Glomerular endothelial cell (primary cell): ENCODE measurements around the gene MT3. TPM values are rescaled to one million over a fixed set of nuclear protein-coding genes. Genes with fewer than 3 reads are reported as not detected.
"Not testable (repeated sequence)": the region's sequence is repeated elsewhere in the genome, so short reads cannot be mapped to it uniquely, and the experiment has no call there.

ENCODE experiments used
- DNase-seq: peaks from one replicate; pipeline ENCODE4 v3.0.0-alpha.2; 2011; ENCODE audit warnings: low read depth, low spot score; ENCODE audit errors: extremely low read depth
- total RNA-seq: library from RNA; depleted of rRNA; stranded (reverse); fragments of >200 nt; gene quantifications from 2 replicates; pipeline ENCODE4 v1.2.3, GENCODE V29; 2015

MT3 gene
- total RNA-seq, 1 donor from 2014 or later: not detected

DNA sequence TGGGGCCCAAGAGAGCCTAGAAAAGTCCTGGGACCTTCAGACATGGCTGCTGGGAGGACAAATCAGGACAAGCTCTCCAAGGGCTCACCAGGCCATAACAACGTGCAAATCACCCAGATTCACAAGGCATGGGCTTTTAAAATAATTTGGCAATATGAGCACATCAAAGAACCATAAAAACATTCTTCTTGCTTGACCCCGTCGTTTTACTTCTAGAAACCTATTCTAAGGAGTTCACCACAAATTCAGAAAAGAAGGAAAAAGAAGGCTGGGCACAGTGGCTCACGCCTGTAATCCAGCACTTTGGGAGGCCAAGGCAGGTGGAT lies 12.1 kb upstream of the MT3 start:
- no peak for DNase-seq

DNA sequence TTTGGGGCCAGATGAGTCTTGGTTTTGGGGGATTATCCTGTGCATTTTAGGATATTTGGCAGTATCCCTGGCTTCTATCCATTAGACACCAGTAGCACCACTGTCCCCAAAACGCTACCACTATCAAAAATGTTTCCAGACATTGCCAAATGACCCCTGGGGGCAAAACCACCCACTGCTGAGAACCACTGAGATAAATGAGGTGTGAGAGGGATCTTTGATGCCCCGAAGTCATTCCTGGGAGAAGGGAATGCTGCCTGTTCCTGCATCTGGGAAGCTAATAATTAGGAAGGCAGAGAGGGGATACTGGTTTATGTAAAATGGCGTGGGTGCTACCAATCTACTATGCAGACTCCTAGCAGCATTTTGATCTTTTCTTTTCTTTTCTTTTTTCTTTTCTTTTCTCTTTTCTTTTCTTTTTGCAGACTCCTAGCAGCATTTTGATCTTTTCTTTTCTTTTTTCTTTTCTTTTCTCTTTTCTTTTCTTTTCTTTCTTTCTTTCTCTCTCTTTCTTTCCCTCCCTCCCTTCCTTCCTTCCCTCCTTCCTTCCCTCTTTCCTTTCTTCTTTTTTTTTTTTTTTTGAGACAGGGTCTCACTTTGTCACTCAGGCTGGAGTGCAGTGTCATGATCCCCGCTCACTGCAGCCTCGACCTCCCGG lies 8.8 kb upstream of the MT3 start:
- no peak for DNase-seq

DNA sequence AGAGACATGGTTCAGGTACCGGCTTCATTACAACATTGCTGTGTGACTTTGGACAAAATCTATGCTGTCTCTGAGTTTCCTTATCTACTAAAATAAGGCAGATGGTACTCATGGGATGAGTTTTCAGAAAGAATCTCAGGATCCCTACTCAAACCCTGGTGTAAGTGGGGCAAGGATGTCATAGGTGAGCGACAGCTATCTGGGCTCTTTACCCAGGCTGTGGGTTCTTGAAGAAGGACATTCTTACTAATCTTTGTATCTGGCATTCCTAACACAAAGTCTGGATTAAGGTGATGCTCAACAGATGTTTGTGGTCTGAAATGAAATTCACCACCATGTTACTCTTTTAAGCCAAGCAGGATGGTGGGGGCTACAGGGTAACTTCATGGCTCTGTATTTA lies 6.4 kb upstream of the MT3 start:
- not testable (repeated sequence) for DNase-seq

DNA sequence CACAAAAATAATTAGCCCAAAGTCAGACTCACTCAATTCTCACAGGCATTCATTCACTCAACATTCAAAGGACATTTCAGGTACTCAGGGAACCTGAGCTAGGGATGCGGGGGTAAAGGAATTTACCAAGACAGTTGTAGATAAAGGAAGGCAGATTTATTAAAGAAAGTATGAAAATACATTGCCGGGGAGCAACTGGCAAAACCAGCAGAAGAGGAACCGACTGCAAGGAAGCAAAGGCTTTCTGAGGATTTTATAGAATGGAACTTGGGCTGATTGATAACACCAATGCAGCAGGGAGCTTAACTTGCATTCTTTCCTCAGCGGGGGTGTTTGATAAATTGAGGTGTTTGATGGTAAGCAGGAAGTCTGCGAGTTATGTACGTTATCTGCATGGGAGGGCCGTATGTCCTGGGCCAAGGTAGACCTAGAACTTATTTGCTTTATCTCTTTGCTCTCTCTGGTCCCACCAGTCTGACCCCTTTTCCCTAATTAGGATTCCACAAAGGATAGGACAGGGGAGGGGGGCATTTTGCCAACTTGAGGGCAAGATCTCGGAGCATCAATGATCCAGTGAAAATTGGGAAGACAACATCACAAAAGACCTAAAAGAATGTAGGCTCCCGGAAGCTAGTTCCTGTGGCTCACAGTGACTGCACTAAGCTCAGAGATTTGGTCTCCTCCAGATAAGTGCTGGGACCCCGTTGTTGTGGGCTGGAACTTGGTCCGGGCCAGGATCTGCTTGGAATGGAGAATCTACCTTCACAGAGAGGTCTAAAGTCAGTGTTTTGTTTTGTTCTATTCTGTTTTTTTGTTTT lies 5.8 kb upstream of the MT3 start:
- DNase-seq: no peak

DNA sequence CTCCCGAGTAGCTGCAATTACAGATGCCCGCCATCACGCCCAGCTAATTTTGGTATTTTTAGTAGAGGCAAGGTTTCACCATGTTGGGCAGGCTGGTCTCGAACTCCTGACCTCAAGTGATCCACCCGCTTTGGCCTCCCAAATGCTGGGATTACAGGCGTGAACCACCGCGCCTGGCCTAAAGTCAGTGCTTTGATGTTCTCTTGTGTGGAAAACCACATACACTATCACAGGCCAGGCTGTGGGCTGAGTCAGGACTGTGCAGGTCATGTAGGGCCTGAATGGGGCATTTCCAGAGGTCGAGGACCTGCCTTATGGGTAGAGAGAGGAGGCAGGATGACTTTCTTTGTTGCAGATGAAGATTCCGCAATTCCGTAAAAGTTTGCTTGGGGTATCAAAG lies 5.1 kb upstream of the MT3 start:
- no peak for DNase-seq

DNA sequence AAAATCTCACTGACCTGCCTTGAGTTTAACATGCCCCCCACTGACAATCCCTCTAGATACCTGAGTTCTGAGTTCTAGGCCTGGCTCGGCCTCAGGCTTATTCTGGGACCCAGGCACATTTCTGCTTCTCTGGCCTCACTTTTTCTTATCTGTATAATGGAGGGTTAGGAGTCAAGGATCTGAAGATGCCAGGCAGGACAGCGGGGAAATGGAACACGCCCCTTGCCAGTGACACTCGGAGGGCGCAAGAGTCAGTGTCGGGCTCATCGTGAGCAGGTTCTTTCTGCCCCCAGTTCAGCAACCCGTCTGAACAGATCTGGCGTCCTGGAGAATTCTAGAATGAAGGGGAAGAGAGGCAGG lies 567 bp upstream of the MT3 start:
- no peak for DNase-seq

DNA sequence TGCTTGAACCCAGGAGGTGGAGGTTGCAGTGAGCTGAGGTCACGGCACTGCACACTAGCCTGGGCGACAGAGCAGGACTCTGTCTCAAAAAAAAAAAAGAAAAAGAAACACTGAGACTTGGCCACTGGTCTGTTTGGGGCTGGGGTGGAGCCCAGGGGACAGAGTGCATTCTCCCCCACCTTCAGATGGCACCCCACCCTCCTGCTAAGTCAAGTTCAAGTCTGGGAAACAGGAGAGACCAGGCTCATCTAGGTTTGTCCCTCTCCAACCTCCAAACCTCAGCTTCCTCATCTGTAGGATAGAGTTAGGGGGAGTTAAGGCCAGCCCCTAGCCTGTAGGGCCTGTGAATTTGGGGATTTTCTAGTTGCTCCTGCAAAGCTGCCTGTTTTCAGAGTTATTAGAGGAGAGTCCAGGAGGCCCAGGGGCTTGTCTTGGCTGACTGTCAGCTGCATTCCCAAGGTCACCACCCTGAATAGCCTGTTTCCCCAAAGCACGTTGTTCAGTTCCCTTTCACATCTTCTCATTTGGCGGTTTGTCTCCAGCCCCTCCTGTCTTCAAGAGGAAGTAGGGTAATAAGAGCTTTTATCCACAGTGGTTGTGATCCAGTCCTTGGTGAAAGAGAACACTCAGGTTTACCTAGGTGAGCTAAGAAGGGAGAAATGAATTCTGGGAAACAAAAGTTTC lies 2.2 kb downstream of the MT3 start:
- DNase-seq: no peak

DNA sequence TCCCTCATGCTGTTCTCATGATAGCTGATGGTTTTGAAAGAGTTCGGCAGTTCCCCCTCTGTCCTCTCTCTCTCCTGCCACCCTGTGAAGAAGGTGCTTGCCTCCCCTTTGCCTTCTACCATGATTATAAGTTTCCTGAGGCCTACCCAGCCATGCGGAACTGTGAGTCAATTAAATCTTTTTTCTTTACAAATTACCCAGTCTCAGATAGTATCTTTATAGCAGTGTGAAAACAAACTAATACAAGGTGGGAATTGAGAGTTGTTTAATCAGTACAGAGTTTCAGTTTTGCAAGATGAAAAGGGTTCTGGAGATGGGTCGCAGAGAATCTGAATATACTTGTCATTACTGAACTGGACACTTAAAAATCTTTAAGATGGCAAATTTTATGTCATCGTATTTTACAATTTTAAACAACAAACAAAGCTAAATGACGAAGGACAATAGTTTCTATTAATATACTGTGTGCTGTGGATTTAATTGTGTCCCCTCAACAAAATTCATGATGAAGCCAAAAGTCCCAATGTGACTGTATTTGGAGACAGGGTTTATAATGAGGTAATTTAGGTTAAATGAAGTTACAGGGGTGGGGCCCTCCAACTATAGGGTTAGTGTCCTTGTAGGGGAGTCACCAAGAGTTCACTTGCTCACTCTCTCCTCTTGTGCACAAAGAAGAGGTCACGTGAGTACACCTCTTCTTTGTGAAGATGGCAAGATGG lies 4.4 kb downstream of the MT3 start:
- DNase-seq: no peak

DNA sequence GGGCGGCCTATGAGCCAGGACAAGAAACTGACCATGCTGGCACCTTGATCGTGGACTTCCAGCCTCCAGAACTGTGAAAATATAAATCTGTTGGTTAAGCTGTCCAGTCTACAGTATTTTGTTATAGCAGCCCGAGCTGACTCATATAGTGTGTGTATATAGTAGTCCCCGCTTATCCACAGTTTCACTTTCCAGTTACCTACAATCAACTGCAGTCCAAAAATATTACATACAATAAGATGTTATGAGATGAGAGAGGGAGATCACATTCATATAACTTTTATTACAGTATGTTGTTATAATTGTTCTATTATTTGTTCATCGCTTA lies 4.9 kb downstream of the MT3 start:
- DNase-seq: no peak

DNA sequence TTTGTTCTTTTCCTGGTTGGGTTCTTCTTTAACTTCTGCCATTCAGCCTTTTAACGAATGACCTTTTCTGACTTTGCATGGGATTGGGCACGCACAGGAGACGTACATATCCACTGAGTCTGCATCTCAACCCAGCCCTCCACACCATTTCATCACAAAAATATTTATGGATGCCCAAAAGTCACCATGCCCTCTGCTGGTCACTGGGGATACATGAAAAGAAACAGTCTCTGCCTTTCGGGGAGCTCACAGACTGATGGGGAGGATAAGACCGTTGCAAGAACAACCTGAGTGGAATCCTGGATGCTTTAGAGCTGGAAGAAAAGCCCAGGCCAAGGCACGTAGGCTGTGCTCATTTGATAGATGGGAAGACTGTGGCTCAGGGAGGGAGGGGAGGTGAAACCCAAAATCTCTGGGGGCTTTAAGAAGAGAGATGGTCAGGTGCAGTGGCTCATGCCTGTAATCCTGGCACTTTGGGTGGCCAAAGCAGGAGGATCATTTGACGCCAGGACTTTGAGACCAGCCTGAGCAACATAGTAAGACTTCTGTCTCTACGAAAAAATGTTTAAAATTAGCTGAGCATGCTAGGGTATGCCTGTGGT lies 11.2 kb downstream of the MT3 start:
- no peak for DNase-seq

DNA sequence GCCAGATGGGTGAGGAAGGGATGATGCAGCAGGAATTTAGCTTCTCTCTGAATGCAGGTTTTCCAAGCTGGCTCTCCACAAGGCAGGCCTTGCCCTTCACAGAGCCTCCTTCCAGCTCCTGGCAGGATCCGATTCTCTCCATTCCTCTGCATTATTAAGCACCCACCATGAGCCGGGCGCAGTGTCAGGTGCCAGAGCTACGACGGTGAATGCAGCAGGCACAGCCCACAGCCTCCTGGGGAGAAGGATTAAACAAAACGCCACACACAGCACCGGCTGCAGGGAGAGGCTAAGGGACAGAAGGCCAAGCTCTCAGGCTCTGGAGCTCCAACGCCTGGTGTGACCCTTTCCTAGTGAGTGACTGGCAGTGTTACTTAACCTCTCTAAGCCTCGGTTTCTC lies 12.0 kb downstream of the MT3 start:
- no peak for DNase-seq

DNA sequence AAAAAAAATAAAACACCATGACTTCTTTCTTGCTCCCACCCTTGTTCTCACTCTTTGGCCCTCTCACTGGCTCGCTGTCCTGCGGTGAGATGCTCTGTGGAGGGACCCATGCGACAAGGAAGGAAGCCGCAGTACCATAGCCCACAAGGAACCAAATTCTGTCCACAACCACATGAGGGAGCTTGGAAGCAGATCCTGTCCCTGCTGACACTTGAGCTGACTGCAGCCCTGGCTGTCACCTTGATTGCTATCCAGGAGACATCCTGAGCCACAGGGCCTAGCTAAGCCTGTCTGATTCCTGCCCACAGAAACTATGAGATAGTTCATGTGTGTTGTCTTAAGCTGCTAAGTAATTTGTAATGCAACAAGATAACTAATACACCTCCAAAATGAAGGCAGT lies 14.3 kb downstream of the MT3 start:
- no peak for DNase-seq

DNA sequence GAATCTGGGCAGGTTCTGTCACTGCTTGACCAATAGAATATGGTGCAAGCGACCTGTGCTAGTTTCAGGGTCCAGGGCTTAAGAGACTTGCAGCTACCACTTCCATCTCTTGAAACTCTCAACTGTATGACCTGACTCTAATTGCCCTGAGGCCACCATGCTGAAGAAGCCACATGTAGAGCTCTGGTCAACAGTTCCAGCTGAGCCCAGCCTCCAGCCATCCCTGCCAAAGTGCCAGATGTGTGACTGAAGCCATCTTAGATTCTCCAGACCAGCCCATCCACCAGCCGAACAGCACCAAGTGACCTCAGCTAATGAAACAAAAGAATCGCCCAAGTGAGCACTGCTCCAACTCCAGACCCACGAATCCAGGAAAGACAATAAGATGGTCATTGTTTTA lies 15.6 kb downstream of the MT3 start:
- DNase-seq: no peak

DNA sequence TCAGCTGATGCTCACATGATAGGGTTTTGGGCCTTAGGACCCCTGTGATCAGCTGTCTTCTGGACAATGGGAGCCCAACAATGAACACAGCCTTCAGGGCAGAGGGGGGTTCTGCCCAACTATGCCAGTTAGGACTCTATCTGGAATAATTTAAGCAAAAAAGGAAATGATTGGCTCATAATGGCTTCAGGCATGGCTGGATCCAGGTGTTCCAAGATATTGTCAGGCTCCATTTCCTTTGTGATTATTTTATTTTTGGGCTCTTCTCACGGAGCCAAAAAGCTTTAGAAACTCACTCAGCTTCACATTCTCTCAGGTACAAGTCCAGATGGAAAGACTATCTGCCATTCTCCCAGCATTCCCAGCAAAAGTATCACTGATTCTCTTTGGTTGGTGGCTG lies 16.1 kb downstream of the MT3 start:
- no peak for DNase-seq

DNA sequence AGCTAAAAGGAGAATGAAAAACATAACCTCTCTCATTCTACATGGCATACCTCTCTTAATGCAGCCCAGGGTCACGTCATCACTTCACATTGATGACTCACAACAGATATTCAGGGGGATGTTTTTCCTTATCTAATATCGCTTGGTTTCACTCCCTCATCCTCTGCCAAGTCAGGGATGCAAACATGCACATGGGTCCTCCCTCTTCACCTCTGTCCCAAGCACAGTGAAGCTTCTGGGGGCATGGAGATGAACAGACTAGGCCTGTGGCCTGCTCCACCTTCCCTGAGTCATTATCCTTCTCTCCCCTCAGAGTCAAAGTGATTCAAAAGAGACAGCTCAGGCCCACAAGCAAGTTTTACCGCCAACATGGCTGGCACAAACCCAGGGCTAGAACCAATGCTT lies 16.7 kb downstream of the MT3 start:
- DNase-seq: no peak

DNA sequence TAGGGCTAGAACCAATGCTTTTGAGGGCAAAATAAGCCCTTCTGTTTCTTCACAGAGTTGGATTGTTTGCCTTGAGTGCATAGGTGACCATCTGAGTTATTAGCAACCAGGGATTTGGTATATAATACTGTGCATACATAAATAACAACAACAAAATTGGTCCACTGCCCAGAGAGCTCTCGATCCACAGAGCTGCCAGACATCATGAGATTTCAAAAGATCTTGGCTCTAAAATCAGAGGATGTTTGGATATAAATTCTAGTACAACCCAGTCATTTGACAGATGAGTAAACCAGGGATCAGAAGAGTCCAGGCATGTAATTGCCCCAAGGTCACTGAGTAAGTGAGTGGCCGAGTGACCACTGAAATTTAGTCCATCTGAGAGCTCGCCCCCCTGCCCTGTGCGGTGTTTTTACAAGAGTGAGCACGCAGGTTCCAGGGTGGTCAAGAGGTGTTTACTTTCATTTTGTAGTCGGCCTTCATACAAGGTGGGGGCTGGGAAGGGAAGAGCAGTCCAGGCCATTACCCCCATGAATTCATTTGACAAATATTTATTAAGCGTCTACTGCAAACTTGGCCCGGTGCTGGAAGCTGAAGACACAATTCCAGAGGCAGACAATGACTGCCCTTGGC lies 17.3 kb downstream of the MT3 start:
- DNase-seq: no peak

DNA sequence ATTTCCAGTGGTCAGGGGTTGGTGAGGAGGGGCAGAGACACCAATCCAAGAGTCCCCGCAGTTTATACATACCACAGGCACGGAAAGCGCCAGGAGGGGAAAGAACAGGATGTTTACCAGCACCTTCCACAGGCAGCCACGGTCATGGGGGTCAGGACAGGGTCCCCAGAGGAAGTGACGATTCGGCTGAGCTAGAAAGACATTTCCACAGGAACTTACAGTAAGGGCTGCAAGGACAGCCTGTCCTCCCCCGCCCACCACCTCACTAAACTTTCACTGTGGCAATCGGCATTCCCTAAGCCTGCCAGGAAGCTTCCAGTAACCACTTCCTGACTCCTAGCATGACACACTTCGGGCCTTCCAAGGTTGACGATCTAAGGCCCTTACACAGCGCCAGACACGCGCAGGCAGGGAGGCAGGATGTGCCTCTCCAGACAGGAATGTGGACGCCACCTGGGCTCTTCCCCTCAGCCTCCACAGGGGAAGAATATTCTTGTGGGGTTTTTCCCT lies 17.8 kb downstream of the MT3 start:
- DNase-seq: peak; percentile 95

DNA sequence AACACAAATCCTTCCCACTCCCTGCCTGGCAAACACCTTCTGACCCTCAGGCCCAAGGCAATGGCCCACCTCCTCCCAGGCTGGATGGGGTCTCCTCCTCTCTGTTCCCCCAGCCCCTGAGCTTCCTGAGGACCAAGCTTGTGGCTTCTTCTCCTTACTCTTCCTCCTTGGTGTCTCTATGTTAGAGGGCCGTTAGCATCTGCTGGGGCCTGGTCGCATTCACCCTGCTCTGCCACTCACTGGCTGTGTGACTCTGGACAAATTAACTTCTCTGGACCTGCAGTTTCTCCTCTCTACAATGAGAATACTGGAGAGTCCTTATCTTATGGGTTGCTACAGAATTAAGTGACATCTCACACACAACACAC lies 18.3 kb downstream of the MT3 start:
- DNase-seq: no peak

DNA sequence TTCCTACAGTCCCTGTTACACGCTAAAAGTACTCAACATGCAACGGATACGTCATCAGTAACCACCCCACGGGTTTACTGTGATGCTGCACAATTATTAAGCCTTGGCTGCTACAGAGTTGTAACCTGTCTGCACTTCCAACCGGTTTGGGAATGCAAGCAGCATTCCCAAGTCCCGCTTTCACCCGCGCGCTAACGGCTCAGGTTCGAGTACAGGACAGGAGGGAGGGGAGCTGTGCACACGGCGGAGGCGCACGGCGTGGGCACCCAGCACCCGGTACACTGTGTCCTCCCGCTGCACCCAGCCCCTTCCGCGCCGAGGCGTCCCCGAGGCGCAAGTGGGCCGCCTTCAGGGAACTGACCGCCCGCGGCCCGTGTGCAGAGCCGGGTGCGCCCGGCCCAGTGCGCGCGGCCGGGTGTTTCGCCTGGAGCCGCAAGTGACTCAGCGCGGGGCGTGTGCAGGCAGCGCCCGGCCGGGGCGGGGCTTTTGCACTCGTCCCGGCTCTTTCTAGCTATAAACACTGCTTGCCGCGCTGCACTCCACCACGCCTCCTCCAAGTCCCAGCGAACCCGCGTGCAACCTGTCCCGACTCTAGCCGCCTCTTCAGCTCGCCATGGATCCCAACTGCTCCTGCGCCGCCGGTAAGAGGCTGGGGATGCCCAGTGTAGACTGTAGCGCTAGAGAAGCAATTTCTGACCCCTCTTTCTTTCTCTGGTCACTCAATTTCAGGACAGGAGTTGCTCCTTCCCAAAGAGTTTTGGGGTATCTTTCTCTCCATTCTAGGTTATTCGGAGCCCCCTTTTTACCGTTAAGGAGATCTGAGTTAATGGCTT lies 18.9 kb downstream of the MT3 start, which contains the start of gene MT2A:
MT2A (plus strand) TSS at position 542 of the 833 bp plus-strand sequence; CDS start at position 614, 72 bp downstream.
- no peak for DNase-seq
